Motor neuron (in vitro differentiated cells): ENCODE measurements around the gene CBX8. TPM values are rescaled to one million over a fixed set of nuclear protein-coding genes. Genes with fewer than 3 reads are reported as not detected.
"Not testable (repeated sequence)": the region's sequence is repeated elsewhere in the genome, so short reads cannot be mapped to it uniquely, and the experiment has no call there.

Experiments used
- ATAC-seq, 8 experiments: fragments of 200-7000 bp; cut with Tn5 transposase; replicated peaks in 6 of 8; 2 replicates each; pipeline ENCODE4 v1.8.0; 2021; ENCODE audit warnings: mild to moderate bottlenecking in 8 of 8, moderate library complexity in 8 of 8
- H3K27ac ChIP-seq, 2 donors: fragments of 250-450 bp; sonication (Bioruptor Pico); 2 replicates each; pipeline ENCODE4 v1.9.0; 2021; ENCODE audit warnings: antibody characterized with exemption in 2 of 2, mild to moderate bottlenecking in 2 of 2, moderate library complexity in 1 of 2
- H3K4me1 ChIP-seq, 2 donors: fragments of 250-450 bp; sonication (Bioruptor Pico); replicated peaks in 1 of 2; 2 replicates each; pipeline ENCODE4 v1.6.1; 2021; ENCODE audit warnings: antibody characterized with exemption in 2 of 2, mild to moderate bottlenecking in 2 of 2, moderate library complexity in 1 of 2
- H3K4me3 ChIP-seq, 5 donors: fragments of 250-450 bp; sonication (Bioruptor Pico); 2 replicates each; pipeline ENCODE4 v1.9.0; 2021; ENCODE audit warnings: antibody characterized with exemption in 5 of 5, mild to moderate bottlenecking in 5 of 5, moderate library complexity in 4 of 5
- WGBS, 10 experiments: fragments of 450-650 bp; shearing (Covaris generic); methylation state at CpG; one replicate each; pipeline ENCODE4 v1.0.0; 2022; 5-methylcytosine and 5-hydroxymethylcytosine counted together
- in situ Hi-C, 9 experiments: fragments of 400-800 bp; cut with MboI; loops; one replicate each; pipeline ENCODE4 v1.15.0; 2021; ENCODE audit warnings: low sequenced_read_pairs in 9 of 9, low pct_unique_long_range_greater_than_20kb in 2 of 9; ENCODE audit not compliant: unreplicated experiment in 9 of 9
- total RNA-seq, 8 experiments: library from RNA; unstranded; fragments of 300-600 nt; gene quantifications; 2 replicates each; pipeline versions ENCODE4 v1.2.3 to v1.2.4, GENCODE V29; 2022

Gene CBX8
- total RNA-seq, 8 experiments from 2014 or later: 4.4 to 16.4 (median 11.9) TPM

- Histone ChIP-seq H3K4me3 (no peak overlapping the region), H3K27ac (no peak overlapping the region), H3K4me1 (no peaks in the 10 kb centered on the region)
- peak in 2 of 8 experiments; percentile 35 to 42 for ATAC-seq
- in situ Hi-C loops: no loop called here
- 49 to 97% (median 80%) methylated on average over 1 to 8 of the region's 28 CpGs; no CpG with 5 or more reads in 3 of the 10 experiments for WGBS, 10 experiments
Observed at GRCh38 chr17:79769570-79770506, 27.0 kb downstream of the CBX8 start.

GRCh38 chr17:79765708-79766107 is 31.2 kb downstream of the CBX8 start:
- in situ Hi-C loops: no loop called here
- H3K4me1 ChIP-seq: no peaks in the 10 kb centered on the region
- no peak overlapping the region for H3K4me3 ChIP-seq
- 28 to 95% (median 78%) methylated on average over 2 to 3 of the region's 3 CpGs for WGBS, 10 experiments
- H3K27ac ChIP-seq: no peak overlapping the region
- no peak for ATAC-seq

- in situ Hi-C loops: no loop called here
- ATAC-seq: peak in 1 of 8 experiments; percentile 14
- Histone ChIP-seq H3K4me1 (no peaks in the 10 kb centered on the region), H3K27ac (no peak overlapping the region), H3K4me3 (no peak overlapping the region)
- WGBS, 10 experiments: 0 to 100% (median 54%) methylated on average over 1 to 7 of the region's 19 CpGs; no CpG with 5 or more reads in 4 of the 10 experiments
Observed at GRCh38 chr17:79761894-79762589, 34.8 kb downstream of the CBX8 start.

- 60 to 100% (median 89%) methylated on average over 1 to 18 of the region's 21 CpGs; no CpG with 5 or more reads in 3 of the 10 experiments for WGBS, 10 experiments
- Histone ChIP-seq H3K4me3 (no peak overlapping the region), H3K27ac (no peak overlapping the region), H3K4me1 (no peaks in the 10 kb centered on the region)
- in situ Hi-C loops: no loop called here
- peak in 1 of 8 experiments; percentile 9 for ATAC-seq
Observed at GRCh38 chr17:79760197-79760906, 36.5 kb downstream of the CBX8 start.

- no peak for ATAC-seq
- 66 to 100% (median 93%) methylated on average over 2 to 6 of the region's 6 CpGs; no CpG with 5 or more reads in 2 of the 10 experiments for WGBS, 10 experiments
- no peak overlapping the region for H3K27ac ChIP-seq
- peaks cover 8 to 10% of the 10 kb centered on the region in 2 donors for H3K4me1 ChIP-seq
- H3K4me3 ChIP-seq: no peak overlapping the region
- in situ Hi-C loops: no loop called here
Observed at GRCh38 chr17:79758271-79758670, 38.6 kb downstream of the CBX8 start.

GRCh38 chr17:79757140-79757745 is 39.6 kb downstream of the CBX8 start:
- in situ Hi-C loops: no loop called here
- ATAC-seq: no peak
- 0 to 100% (median 88%) methylated on average over 1 to 8 of the region's 15 CpGs; no CpG with 5 or more reads in 6 of the 10 experiments for WGBS, 10 experiments
- H3K4me1 ChIP-seq: peaks cover 8 to 10% of the 10 kb centered on the region in 2 donors
- no peak overlapping the region for H3K4me3 ChIP-seq
- H3K27ac ChIP-seq: no peak overlapping the region

GRCh38 chr17:79755591-79755990 is 41.3 kb downstream of the CBX8 start:
- Histone ChIP-seq H3K4me3 (no peak overlapping the region), H3K27ac (no peak overlapping the region), H3K4me1 (peaks cover 8 to 10% of the 10 kb centered on the region in 2 donors)
- ATAC-seq: no peak
- in situ Hi-C loops: no loop called here
- 60 to 96% (median 87%) methylated on average over 2 to 14 of the region's 14 CpGs; no CpG with 5 or more reads in 2 of the 10 experiments for WGBS, 10 experiments

- ATAC-seq, H3K4me3 ChIP-seq, H3K4me1 ChIP-seq, H3K27ac ChIP-seq, in situ Hi-C loops: not testable (repeated sequence)
- 48 to 100% (median 70%) methylated on average over 1 to 8 of the region's 9 CpGs; no CpG with 5 or more reads in 3 of the 10 experiments for WGBS, 10 experiments
Observed at GRCh38 chr17:79754903-79755302, 42.0 kb downstream of the CBX8 start.

GRCh38 chr17:79754370-79754769 is 42.5 kb downstream of the CBX8 start:
- no peak overlapping the region for H3K27ac ChIP-seq
- in situ Hi-C loops: no loop called here
- peak in 5 of 8 experiments; percentile 70 to 87 (median 82) for ATAC-seq
- 10 to 68% (median 40%) methylated on average over 4 to 12 of the region's 12 CpGs; no CpG with 5 or more reads in 1 of the 10 experiments for WGBS, 10 experiments
- H3K4me3 ChIP-seq: no peak overlapping the region
- H3K4me1 ChIP-seq: peaks cover 12% of the 10 kb centered on the region in 2 donors

GRCh38 chr17:79752175-79752574 is 44.7 kb downstream of the CBX8 start:
- in situ Hi-C loops: no loop called here
- Histone ChIP-seq H3K4me3 (no peak overlapping the region), H3K4me1 (peaks cover 18 to 24% of the 10 kb centered on the region in 2 donors), H3K27ac (no peak overlapping the region)
- ATAC-seq: no peak
- WGBS, 10 experiments: 51 to 93% (median 78%) methylated on average over 4 to 8 of the region's 13 CpGs; no CpG with 5 or more reads in 5 of the 10 experiments

- WGBS, 10 experiments: 28 to 100% (median 73%) methylated on average over 2 to 12 of the region's 13 CpGs
- Histone ChIP-seq H3K4me1 (peaks cover 28 to 34% of the 10 kb centered on the region in 2 donors), H3K4me3 (no peak overlapping the region), H3K27ac (no peak overlapping the region)
- in situ Hi-C loops: no loop called here
- ATAC-seq: peak in 2 of 8 experiments; percentile 34 to 59
Observed at GRCh38 chr17:79750650-79751545, 46.0 kb downstream of the CBX8 start.
